Measurements from ENCODE around the gene PTTG1IP.
"Not testable (repeated sequence)": the region's sequence is repeated elsewhere in the genome, so short reads cannot be mapped to it uniquely, and the experiment has no call there.

Gene PTTG1IP

GRCh38 chr21:44914176-44914874 is 40.8 kb upstream of the PTTG1IP start:
- Histone ChIP-seq H3K27ac (no peak overlapping the region), H3K27me3 (ENCODE audit: insufficient read depth, low read depth, severe bottlenecking) (no peaks in the 10 kb centered on the region), H3K36me3 (no peaks in the 10 kb centered on the region), H3K4me3 (ENCODE audit: low read depth, low read length) (no peak overlapping the region), H3K9me3 (ENCODE audit: severe bottlenecking) (no peaks in the 10 kb centered on the region)
- no peak for TF ChIP-seq CTCF (IDR thresholded peaks at IDR 0.05; ENCODE audit: low read depth, low read length)
- no peak for DNase-seq

GRCh38 chr21:44913425-44914175 is 40.1 kb upstream of the PTTG1IP start:
- no peak for DNase-seq
- Histone ChIP-seq H3K27ac (no peak overlapping the region), H3K9me3 (ENCODE audit: severe bottlenecking) (no peaks in the 10 kb centered on the region), H3K27me3 (ENCODE audit: insufficient read depth, low read depth, severe bottlenecking) (no peaks in the 10 kb centered on the region), H3K36me3 (no peaks in the 10 kb centered on the region), H3K4me3 (ENCODE audit: low read depth, low read length) (no peak overlapping the region)
- no peak for TF ChIP-seq CTCF (IDR thresholded peaks at IDR 0.05; ENCODE audit: low read depth, low read length)

GRCh38 chr21:44912506-44913412 is 39.3 kb upstream of the PTTG1IP start:
- not testable (repeated sequence) for H3K4me3 ChIP-seq (ENCODE audit: low read depth, low read length); H3K27ac ChIP-seq; H3K36me3 ChIP-seq; DNase-seq; H3K27me3 ChIP-seq (ENCODE audit: insufficient read depth, low read depth, severe bottlenecking); H3K9me3 ChIP-seq (ENCODE audit: severe bottlenecking)

GRCh38 chr21:44912158-44912473 is 38.6 kb upstream of the PTTG1IP start:
- no peak overlapping the region for H3K4me3 ChIP-seq (ENCODE audit: low read depth, low read length)
- DNase-seq = no peak
- no peaks in the 10 kb centered on the region for H3K36me3 ChIP-seq
- no peaks in the 10 kb centered on the region for H3K9me3 ChIP-seq (ENCODE audit: severe bottlenecking)
- no peak overlapping the region for H3K27ac ChIP-seq
- no peaks in the 10 kb centered on the region for H3K27me3 ChIP-seq (ENCODE audit: insufficient read depth, low read depth, severe bottlenecking)
- TF ChIP-seq CTCF (IDR thresholded peaks at IDR 0.05; ENCODE audit: low read depth, low read length) = no peak

GRCh38 chr21:44911384-44912157 is 38.1 kb upstream of the PTTG1IP start:
- no peak overlapping the region for H3K27ac ChIP-seq
- H3K4me3 ChIP-seq (ENCODE audit: low read depth, low read length) = no peak overlapping the region
- DNase-seq = no peak
- H3K36me3 ChIP-seq = no peaks in the 10 kb centered on the region
- TF ChIP-seq CTCF (IDR thresholded peaks at IDR 0.05; ENCODE audit: low read depth, low read length) = 0 out of 2 replicates have a peak, but pooled peaks have one; percentile 32
- no peaks in the 10 kb centered on the region for H3K9me3 ChIP-seq (ENCODE audit: severe bottlenecking)
- no peaks in the 10 kb centered on the region for H3K27me3 ChIP-seq (ENCODE audit: insufficient read depth, low read depth, severe bottlenecking)

Measured in WERI-Rb-1 (cell line).